Erythroblast (primary cell): ENCODE measurements around the gene ARHGEF28.

Source experiments
- GATA1 ChIP-seq: IDR thresholded peaks from 2 replicates; pipeline ENCODE4 v1.6.1; 2011; ENCODE audit warnings: low read depth, mild to moderate bottlenecking, control low read depth, low read length, moderate library complexity
- POLR2A ChIP-seq: IDR thresholded peaks from 2 replicates; pipeline ENCODE4 v1.6.1; 2011; ENCODE audit warnings: mild to moderate bottlenecking, low read length

- no peak for TF ChIP-seq POLR2A
- no peak for TF ChIP-seq GATA1
Observed at GRCh38 chr5:73979321-73979720, 353.3 kb downstream of the ARHGEF28 start.
